ENCODE results near the gene EEF1AKMT3.

EEF1AKMT3 gene

GRCh38 chr12:57772429-57773322 lies at the start of gene EEF1AKMT3:
Gene EEF1AKMT3 (plus strand): TSS chr12:57772614. CDS start chr12:57772725, 111 bp downstream.
- DNase-seq (ENCODE audit: low spot score), result peak; percentile 37

GRCh38 chr12:57722716-57723629 lies 49.4 kb upstream of the EEF1AKMT3 start:
- no peak for DNase-seq (ENCODE audit: low spot score)

- DNase-seq (ENCODE audit: low spot score), result no peak
These were observed 48.8 kb upstream of the EEF1AKMT3 start for GRCh38 chr12:57723630-57723962.

- no peak for DNase-seq (ENCODE audit: low spot score)
These were observed 48.1 kb upstream of the EEF1AKMT3 start for GRCh38 chr12:57724003-57724935.

GRCh38 chr12:57724936-57725740 lies 47.3 kb upstream of the EEF1AKMT3 start:
- no peak for DNase-seq (ENCODE audit: low spot score)

- no peak for DNase-seq (ENCODE audit: low spot score)
These were observed 46.6 kb upstream of the EEF1AKMT3 start for GRCh38 chr12:57725851-57726150.

- peak; percentile 30 for DNase-seq (ENCODE audit: low spot score)
These were observed 46.1 kb upstream of the EEF1AKMT3 start for GRCh38 chr12:57726151-57726883.

GRCh38 chr12:57726884-57727757 lies 45.3 kb upstream of the EEF1AKMT3 start:
- DNase-seq (ENCODE audit: low spot score), result no peak

GRCh38 chr12:57727758-57728395 lies 44.5 kb upstream of the EEF1AKMT3 start:
- DNase-seq (ENCODE audit: low spot score), result no peak

GRCh38 chr12:57729321-57729844 lies 43.0 kb upstream of the EEF1AKMT3 start:
- DNase-seq (ENCODE audit: low spot score), result no peak

- DNase-seq (ENCODE audit: low spot score), result no peak
These were observed 41.9 kb upstream of the EEF1AKMT3 start for GRCh38 chr12:57730336-57731067.

- DNase-seq (ENCODE audit: low spot score), result no peak
These were observed 40.9 kb upstream of the EEF1AKMT3 start for GRCh38 chr12:57731411-57732080.

GRCh38 chr12:57732270-57732669 lies 40.1 kb upstream of the EEF1AKMT3 start:
- DNase-seq (ENCODE audit: low spot score), result no peak

GRCh38 chr12:57732726-57733593 lies 39.5 kb upstream of the EEF1AKMT3 start:
- no peak for DNase-seq (ENCODE audit: low spot score)

- DNase-seq (ENCODE audit: low spot score), result no peak
These were observed 38.5 kb upstream of the EEF1AKMT3 start for GRCh38 chr12:57733928-57734327.

- DNase-seq (ENCODE audit: low spot score), result no peak
These were observed 37.8 kb upstream of the EEF1AKMT3 start for GRCh38 chr12:57734591-57734990.

Measured in activated CD4-positive, alpha-beta T cell treated with anti-CD3 and anti-CD28 coated beads, Interleukin-2, Interleukin-4, amounts not matched to agents 100 ng/mL and 50 ng/mL, durations not matched to agents 16 hours and 8 hours (primary cell).